GM21367 (cell line): Measurements from ENCODE around the gene METTL21C.

Experiments
- ATAC-seq: cut with Tn5 transposase; IDR thresholded peaks from one replicate; pipeline ENCODE4 v1.9.1; 2021; ENCODE audit not compliant: unreplicated experiment

The METTL21C gene

DNA sequence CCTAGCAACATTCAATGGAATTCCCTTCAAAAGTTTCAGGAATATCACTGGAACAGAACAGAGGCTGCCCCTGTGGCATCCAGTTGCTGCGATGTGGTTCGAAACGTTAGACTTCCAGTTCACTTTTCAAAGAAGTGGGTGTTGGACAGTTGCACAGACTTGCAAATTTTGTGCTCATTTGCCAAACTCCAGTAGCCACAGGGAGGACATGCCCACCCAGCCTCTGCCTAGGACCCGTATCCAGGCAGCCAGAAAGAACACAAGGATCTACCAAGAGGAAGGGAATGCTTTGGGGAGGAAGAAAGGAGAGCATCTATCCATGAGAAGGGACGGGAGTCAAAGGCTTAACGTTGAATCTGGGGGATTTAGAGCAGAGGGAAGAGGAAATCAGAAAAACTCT lies at the start of gene METTL21C:
TSS of gene METTL21C (minus strand) at position 108 of the 400 bp plus-strand sequence. CDS start 546 bp downstream, outside the sequence.
- no peak for ATAC-seq

DNA sequence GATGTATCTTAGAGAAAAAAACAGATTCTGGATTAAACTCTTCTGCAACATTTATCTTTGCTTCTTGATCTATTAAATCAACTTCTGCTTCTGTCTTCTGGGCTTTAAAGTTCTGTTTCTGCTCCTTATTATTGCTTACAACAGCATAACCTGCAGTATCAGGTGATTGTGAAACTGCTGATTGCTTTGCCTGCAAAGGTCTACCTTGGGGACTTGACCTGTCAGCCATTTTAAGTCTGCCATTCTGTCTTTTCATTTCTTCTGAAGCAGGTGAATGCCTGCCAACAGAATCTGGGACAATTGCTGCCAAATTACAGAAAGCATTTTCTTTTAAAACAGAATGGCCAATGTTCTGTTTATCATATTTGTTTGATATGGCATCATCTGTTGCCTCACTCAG lies 47.7 kb upstream of the METTL21C start:
- ATAC-seq: no peak

DNA sequence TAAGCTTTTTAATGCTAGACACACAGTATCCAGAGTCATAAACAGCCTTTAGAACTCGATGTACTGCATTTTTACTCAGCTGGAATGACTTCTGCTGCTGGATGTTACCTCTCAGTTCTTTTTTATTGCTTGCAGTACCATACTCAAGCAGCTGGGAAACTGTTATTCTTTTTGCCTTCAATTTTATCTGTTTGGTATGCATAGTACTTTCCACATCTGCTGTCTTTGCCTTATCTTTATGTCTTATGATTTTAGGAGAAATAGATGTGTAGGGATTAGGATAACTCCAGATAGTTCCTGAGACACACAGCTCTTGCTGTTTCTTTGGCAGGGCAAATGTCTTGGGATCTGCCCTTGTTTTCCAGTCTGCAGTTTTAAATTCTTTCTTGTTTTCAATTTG lies 47.3 kb upstream of the METTL21C start:
- ATAC-seq: no peak

DNA sequence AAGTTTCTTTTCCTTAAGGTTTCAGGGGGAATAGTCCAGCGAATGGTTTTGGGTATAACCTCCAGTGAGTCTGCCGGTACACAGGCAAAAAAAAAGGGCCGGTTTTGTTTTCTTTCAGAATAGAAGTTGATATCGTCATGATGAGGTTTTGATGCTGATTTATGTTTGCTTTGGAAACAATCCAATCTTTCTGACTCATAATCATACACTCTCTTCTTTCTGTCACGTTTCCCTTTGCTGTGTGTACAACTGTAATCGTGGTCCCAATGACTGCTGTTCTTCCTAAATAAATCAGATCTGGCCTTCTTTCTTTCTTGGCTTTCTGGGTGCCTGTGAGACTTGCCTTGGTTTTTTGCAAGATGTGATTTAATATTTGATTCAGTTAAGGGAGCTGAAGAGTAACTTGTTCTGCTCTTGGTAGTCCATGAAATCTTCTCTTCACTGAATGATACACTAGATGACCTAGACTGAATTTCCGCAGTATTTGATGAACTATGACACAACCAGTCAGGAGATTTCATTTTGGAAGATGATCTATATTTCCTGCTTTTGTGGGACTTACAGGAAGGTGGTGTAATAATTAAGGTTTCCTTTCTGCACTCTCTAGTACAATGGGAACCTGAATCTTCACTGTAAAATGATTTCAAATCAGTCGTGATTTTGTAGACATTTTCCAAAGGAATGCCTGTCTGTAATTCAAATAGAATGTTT lies 34.9 kb upstream of the METTL21C start:
- ATAC-seq: no peak

DNA sequence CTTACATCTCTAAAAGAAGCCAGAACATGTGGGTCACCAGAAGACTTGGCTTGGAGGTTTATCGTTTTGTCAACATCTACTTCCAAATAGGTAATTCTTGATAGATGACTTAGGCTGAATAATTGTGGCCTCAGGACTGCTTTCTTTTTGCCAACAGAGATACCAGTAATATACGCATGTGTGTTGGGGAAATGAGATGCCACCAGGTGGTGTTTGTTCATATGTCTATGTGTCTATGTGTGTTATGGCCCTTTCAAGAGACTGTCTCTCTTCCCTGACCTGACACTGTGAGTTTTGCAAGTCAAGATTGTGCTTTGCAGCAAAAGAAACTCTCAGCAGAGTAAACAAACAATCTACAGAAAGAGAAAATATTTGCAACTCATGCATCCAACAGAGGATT lies 31.6 kb upstream of the METTL21C start:
- ATAC-seq: peak; percentile 55

DNA sequence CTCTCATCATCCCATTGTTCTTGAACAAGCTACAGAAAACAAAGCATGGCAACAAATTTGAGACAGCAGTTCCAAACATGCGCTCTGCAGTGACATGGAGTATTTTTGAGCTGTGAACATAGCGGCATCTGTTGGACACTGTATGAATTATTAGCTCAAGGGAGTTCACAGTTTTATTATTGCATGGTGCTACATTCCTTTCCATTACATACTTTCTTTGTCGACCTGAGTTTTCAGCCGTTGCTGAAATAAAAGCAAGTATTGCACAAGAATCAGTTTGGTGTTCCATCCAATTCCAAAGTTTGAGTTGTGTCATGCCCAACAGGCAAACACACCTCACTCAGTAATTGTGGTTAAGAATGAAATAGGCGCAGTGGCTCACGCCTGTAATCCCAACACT lies 30.1 kb upstream of the METTL21C start:
- peak; percentile 59 for ATAC-seq

DNA sequence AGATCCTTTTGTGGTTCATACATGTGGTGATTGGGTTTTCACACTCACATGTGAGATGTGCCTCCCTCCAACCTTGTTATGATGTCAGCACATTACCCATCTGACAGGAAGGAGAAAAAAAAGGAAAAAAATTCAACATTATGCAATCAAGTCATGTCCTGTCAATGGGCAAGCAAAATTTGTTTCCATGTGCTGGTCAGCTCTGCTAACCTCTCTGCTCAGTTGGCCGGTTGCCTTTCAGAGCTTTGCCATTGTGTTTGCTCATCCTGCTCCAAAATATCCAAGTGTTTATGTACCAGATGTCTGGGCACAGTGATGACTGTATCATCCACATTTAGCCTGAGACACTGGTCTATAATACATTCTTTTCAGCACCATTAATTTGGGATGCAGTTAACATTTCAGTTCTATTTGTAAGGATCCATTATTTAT lies 27.0 kb upstream of the METTL21C start:
- ATAC-seq: no peak

DNA sequence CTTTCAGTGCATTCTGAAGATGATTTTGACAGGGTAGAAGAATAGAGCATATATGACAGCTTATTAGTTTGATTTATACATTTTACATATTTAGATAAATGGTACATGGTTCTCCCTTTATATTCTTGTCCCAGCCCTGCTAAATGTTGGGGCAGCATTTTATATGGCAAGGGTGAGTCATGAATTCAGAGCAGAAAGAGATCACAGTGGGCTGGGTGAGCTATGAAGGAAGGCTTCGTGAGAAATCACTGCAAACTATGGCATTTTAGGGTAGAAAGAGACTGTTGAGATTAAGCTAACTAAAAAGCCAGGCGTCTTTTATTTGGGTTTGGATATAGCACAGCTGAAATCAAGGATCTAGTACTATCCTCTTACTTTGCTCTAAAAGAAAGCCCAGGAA lies 23.9 kb upstream of the METTL21C start:
- no peak for ATAC-seq

DNA sequence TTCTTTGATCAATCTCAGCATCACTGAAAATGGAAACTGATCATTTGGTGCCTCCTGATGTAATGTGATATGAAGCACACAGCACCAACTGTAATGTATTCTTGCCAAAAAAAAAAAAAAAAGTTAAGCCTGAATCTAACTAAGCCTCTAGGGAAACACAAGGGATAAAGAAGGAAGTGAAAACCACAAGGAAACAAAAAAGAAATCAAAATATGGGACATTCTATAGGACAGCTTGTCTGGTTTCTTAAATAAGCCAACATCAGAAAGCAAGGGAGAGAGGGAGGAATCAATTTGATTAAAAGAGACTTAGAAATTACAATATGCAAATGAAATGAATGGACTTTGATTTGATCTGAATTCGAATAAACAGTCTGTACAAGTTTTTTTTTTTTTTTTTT lies 20.6 kb upstream of the METTL21C start:
- ATAC-seq: no peak

DNA sequence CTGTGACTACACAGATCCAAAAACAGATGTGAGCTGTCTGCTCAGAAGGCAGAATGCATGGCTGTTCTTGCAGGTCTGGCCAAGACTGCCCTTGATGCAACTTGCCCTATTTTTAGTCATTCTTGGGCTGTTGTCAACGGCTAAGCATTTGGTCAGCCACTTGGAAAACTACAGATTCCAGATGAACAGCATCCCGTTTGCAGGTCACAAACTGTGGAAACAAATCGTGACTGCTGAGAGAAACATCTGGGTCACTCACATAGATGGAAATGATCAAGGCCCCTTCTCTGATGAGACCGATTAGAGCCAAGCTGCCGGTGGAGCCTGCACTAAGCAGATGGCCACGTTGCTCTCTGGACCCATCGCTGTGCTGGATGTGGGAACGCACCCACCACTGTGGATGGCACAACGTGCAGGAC lies 15.4 kb upstream of the METTL21C start:
- ATAC-seq: no peak

DNA sequence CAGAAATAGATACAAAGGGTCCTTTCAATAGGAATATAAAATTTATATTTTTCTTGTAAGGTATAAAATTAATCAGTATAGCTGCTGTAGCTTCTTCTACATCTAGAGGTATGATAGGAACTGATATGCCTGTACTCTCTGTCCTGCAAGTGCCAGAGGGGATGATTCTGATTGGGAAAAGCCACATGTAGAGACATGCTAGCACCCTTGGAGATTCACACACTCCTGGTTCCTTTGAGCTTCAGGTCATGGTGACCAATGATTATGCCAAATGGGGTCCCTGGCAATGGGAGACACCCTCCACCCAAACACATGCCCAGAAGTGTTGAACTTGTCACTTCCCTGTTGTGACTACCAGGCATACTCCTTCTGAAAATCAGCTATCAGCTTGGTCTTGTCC lies 14.7 kb upstream of the METTL21C start:
- ATAC-seq: no peak

DNA sequence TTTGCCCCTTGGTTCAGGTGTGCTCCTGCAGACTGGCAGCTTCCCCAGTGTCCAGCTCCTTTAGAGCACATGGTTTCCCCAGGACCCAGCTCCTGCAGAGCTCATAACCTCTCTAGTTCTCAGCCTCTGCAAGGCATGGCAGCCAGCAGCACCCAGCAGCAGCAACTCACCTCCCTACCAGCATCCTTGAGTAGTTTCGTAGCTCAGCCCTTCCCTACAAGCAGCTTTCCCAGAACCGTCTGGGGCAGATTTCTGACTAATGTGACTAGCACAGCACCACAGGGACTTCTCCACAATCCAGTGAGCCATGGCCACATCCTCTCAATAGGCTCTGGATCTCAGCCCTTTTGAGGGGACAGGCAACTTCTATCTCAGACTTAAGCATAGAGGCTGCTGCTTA lies 14.1 kb upstream of the METTL21C start:
- no peak for ATAC-seq

DNA sequence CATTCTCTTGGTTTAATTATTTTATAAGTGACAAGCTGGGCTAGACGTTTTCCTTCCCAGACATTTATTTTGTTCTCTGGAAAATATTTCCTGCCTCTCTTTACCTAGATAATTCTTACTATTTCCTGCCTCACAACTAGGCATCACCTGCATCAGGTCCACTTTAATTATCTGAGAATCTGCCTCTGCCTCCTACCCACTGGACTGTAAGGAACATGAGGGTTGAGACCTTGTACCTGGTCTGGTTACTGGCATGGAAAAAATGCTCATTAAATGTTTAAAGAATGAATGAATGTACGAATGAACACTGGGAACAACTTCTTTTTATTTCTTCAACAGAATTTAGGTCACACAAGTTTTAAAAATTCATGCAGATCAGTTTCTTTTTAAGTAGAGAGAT lies 13.4 kb upstream of the METTL21C start:
- ATAC-seq: no peak

DNA sequence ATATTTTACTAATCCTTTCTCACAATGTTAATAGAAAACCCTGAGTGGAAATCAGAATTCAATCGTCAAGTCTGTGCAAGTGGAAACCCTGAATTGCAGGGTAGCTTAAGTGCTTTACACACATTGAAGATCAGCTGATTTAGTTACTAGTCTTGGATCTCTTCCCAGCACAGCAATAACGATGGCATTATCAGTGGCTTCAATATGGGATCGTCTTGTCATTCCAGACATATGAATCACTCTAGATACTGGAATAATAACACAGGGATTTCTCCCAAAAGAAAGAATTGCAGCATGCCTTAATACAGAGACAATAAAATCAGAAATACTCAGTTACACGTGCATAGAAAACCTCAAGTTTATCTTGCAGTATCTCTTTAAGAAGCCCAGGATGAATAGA lies 12.6 kb upstream of the METTL21C start:
- ATAC-seq: no peak

DNA sequence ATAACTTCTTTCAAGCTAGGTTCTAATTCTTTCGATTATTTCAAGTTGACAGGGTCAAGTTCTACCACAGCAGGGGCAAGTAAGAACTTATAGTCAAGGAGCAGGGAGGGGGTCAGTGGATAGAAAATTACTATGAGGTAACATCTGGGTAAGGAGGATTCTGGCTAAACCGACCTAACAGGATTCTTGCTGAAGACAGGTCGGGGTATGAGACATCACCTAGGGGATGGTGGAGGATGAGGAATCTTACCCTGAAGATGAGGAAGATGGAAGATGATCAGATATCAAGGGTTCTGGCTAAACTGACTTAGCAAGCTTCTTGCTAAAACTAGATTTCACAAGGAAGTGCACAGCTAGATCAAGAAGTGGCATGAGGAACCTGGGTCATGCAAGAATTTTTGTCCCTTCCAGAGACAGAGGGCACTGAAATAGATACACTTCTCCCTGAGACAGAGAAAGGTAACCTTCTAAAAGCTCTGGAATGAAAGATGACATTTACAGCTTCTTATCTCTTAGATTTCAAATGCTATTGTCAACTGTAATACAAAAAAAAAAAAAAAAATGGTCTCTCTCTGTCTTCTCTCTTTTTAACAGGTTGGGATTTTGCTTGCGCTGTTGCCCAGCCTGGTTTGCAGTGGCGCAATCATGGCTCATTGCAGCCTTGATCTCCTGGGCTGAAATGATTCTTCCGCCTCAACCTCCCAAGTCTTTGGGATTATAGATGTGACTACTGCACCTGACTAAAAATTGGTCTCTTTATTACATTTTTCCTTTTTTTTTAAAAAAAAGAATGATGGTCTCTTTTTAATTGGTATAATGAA lies 9.6 kb upstream of the METTL21C start:
- ATAC-seq: no peak

DNA sequence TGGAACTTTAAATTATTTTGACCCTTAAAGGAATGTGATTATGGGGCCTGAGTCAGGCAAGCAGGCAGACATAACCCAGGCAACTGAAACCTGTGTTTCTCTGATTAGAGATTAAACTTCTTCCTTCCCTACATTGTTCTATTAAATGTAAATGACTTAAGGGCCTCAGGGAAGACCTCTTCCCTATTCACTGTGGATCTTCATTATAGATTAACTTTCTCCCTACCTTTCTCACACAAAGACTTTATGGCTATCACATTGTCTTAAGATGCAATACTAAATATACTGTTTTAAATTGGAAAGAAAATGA lies 8.8 kb upstream of the METTL21C start:
- no peak for ATAC-seq

DNA sequence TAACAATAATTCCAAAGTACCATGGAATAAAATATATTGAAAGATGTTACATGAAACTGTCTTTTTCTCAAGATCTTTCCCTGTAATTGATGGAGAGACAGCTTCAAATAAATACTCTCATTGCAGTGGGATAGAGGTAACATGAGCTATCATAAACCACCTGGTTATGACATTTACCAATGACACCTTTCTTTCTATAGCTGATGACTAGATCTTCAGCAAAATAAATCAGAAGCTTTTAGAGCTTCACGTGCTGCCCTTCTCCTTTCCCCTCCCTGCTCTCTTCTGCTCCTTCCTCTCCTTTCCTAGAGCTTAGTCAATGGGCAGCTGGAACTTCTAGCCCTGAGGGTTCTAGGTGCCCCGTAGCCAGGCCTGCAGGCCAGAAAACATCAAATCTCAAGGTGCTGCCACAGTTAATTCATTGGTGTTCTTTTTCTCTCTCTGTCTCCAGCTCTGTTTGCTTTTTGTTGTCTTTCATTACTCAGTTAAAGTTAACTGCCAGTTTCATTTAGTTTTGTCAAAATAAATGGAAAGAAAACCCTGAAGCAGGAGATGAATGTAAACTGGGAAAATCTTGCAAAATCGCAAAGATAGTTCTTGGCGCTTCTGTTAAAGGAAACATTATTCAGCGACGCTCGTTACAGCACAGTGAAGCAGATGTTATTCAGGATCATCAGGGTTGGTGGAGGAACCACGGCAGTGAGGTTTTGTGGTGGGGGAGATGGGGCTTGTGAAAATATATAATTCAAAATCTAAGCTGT lies 8.3 kb upstream of the METTL21C start:
- ATAC-seq: no peak

DNA sequence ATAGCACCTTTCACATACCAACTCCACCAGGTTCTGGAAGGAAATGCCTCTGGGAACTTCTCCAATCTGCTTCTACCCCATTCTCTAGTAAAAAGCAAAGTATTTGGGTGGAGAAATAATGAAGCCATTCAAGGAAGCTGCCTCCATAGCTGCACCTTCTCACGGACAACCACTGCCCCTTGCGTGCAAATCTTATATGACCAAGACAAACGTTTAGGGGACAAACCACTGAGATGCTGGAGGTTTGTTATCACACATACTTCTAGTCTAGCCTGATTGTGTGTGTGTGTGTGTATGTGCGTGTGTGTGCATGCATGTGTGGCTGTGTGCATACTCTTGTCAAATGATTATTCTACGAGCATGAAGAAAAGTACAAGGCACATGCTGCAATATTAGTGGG lies 6.5 kb upstream of the METTL21C start:
- ATAC-seq: no peak

DNA sequence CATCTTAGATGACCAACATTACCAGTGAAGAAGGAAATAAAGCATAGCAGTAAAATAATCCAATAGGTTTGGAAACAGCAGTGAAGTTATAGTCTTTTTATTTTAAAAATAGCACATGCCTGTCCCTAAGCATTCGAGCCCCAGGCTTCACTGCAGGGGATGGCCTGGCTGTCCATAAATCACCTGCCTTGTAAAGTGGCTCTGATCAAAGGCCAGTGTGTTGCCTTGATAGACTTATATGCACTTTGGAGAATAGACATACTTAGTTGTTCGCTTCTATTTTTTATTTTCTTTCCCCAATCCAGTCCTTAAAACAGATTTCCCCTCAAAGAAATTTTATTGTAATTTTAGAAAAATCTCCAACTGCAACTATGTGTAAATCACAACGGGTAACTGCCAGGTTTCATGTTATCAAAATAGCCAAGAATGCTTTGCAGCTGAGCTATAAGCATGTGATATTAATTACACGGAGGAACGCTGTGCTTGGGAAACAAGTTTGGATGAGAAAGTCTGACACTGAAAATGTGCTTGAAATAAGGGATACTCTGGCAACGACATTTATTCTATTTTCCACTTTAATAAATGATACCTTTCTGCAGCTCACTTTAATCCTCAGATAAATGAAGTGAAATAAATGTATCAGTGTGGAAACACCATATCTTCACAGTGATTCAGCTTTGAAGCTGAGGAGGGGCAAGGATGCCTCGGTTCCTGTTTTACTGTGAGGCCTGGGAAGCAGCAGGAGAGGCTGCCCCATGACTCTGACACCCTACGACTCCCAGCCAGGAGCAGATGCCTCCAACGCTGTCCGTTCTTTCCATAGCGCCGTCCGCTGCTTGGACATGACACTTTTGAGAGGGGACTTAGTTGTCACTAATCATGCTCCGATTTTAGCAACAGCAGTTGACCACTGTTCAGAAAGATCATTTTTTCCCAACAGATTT lies 5.5 kb upstream of the METTL21C start:
- no peak for ATAC-seq

DNA sequence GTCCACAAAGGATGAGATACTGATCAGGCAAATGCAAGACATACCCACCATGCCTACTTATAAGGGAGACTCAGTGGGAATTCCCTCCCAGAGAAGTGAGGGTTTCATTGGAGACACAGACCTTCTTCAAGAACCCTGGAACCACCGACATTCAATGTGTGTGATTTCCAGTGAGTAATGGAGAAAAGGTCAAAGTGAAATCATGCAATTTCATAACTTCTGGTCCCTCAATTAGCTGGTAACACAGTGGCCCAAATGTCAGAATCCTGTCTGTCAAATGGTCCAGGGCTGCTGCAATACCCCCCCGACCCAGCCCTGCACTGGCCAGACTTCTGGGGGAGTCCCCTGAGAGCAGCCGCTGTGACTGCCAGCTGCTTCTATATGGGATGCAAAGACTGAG lies 4.7 kb upstream of the METTL21C start:
- ATAC-seq: no peak

DNA sequence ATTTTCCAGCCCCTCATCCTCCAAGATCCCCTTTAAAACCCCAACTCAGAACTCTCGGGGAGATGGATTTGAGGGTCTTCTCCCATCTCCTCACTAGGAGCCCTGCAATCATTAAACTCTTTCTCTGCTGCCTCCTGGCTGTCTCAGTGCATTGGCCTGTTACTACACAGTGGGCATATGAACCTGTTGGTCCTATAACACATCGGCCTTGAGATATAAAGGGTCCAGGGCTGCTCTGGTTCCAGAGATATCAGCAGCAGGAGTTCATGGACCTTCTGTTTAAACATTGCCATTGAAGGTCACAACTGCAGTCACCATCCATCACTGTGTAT lies 3.8 kb upstream of the METTL21C start:
- ATAC-seq: no peak
